Rectal smooth muscle tissue (tissue), 1 donor: ENCODE results near the gene PLPPR3.
"Not testable (repeated sequence)": the region's sequence is repeated elsewhere in the genome, so short reads cannot be mapped to it uniquely, and the experiment has no call there.

ENCODE experiments used
- H3K27ac ChIP-seq: one replicate; pipeline ENCODE4 v1.7.0; 2013; ENCODE audit warnings: low read depth, low read length, inconsistent platforms
- H3K27me3 ChIP-seq: one replicate; pipeline ENCODE4 v1.7.0; 2013; ENCODE audit warnings: low read length; ENCODE audit not compliant: control insufficient read depth, insufficient read depth
- H3K36me3 ChIP-seq: one replicate; pipeline ENCODE4 v1.7.0; 2013; ENCODE audit warnings: low read length; ENCODE audit not compliant: control insufficient read depth, insufficient read depth
- H3K4me1 ChIP-seq: one replicate; pipeline ENCODE4 v1.7.0; 2013; ENCODE audit warnings: low read length; ENCODE audit not compliant: control insufficient read depth, insufficient read depth
- H3K4me3 ChIP-seq: one replicate; pipeline ENCODE4 v1.7.0; 2013; ENCODE audit warnings: low read length
- H3K9ac ChIP-seq: one replicate; pipeline ENCODE4 v1.7.0; 2013; ENCODE audit warnings: low read length

Gene PLPPR3

GRCh38 chr19:861756-862580 lies 40.2 kb upstream of the PLPPR3 start:
- Histone ChIP-seq H3K27me3 (no peaks in the 10 kb centered on the region), H3K4me3 (no peak overlapping the region), H3K27ac (no peak overlapping the region), H3K36me3 (no peaks in the 10 kb centered on the region), H3K4me1 (peaks cover 3% of the 10 kb centered on the region), H3K9ac (no peak overlapping the region)

DNA sequence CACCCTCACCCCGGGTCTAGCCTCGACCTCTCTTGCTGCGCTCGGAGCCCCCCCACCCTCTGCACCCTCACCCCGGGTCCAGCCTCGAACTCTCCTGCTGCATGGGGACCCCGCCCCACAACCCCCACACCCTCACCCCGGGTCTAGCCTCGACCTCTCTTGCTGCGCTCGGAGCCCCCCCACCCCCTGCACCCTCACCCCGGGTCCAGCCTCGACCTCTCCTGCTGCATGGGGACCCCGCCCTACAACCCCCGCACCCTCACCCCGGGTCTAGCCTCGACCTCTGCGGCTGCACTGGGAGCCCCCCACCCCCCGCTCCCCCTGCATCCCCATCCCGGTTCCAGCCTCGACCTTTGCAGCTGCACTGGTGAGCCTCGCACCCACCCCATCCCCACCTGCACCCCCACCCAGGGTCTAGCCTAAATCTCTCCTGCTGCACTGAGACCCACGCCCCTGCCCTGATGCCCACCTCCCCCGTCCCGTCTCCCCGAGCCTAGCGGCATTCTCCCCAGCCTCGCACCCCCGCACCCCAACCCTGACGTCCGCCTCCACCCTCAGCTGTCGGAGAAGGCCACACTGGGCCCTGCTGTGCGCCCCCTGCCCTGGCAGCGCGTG lies 39.5 kb upstream of the PLPPR3 start:
- H3K4me1 ChIP-seq: peaks cover 3% of the 10 kb centered on the region
- no peak overlapping the region for H3K27ac ChIP-seq
- no peaks in the 10 kb centered on the region for H3K27me3 ChIP-seq
- no peaks in the 10 kb centered on the region for H3K36me3 ChIP-seq
- no peak overlapping the region for H3K4me3 ChIP-seq
- no peak overlapping the region for H3K9ac ChIP-seq

DNA sequence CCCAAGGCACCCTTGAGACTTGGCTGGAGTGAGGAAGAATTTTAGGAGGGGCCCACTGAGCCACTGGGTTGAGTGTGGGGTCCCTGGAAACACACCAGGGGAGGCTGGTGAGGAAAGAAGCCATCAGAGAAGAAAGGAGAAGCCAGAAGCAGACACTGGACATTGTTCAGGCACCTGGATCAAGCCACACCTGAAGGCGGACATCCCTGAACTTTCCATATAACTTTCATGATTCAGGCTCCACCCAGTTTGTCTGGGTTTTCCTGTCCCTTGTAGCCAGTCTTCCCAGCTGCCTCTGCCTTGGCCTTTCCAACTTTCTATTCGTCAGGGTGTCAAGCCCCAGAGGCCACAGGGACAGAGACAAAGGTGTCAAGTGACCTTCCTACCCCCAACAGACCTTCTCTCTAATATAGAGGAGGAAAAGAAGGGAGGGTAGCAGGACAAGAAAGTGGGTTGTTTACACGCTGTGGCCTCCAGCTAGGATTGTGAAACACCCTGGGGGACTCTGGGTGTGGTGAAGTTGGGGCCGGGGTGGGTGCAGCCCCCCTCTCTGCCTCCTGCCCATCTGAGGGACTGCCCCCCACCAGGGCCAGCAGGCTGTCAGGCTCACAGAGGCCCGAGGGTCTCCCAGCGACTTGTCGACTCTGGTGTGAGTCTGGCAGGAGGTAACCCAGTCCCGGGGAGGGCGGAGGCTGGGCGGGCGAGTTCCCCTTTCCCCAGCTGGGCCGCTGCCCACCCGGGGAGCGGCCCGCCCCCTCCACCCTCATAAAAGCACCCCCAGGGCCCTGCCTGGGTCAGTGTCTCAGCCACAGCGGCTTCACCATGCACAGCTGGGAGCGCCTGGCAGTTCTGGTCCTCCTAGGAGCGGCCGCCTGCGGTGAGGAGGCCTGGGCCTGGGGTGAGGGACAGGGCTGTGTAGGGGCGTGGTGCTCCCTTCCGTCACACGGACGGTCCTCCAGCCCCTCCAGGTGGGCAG lies 37.4 kb upstream of the PLPPR3 start, which contains the start of gene CFD:
TSS of gene CFD (plus strand) at position 797 of the 976 bp plus-strand sequence. CDS start at position 823, 26 bp downstream.
- H3K9ac ChIP-seq: no peak within 1 kb of the TSS
- peaks cover 3% of the 10 kb centered on the region for H3K4me1 ChIP-seq
- H3K4me3 ChIP-seq: peak within 1 kb of the TSS; percentile 54
- no peaks in the 10 kb centered on the region for H3K27me3 ChIP-seq
- H3K36me3 ChIP-seq: no peaks in the 10 kb centered on the region
- no peak within 1 kb of the TSS for H3K27ac ChIP-seq

GRCh38 chr19:858284-858683 lies 36.5 kb upstream of the PLPPR3 start:
- Histone ChIP-seq H3K4me1 (no peaks in the 10 kb centered on the region), H3K36me3 (no peaks in the 10 kb centered on the region), H3K27ac (no peak overlapping the region), H3K4me3 (no peak overlapping the region), H3K27me3 (no peaks in the 10 kb centered on the region), H3K9ac (no peak overlapping the region)

- Histone ChIP-seq H3K27ac (no peak overlapping the region), H3K4me3 (no peak overlapping the region), H3K4me1 (peaks cover 8% of the 10 kb centered on the region), H3K27me3 (peaks cover 4% of the 10 kb centered on the region), H3K9ac (no peak overlapping the region), H3K36me3 (no peaks in the 10 kb centered on the region)
These were observed 33.9 kb upstream of the PLPPR3 start for GRCh38 chr19:855566-856120.

GRCh38 chr19:855142-855541 lies 33.4 kb upstream of the PLPPR3 start:
- H3K36me3 ChIP-seq: no peaks in the 10 kb centered on the region
- no peak overlapping the region for H3K27ac ChIP-seq
- peaks cover 8% of the 10 kb centered on the region for H3K4me1 ChIP-seq
- no peak overlapping the region for H3K4me3 ChIP-seq
- no peak overlapping the region for H3K9ac ChIP-seq
- H3K27me3 ChIP-seq: peaks cover 4% of the 10 kb centered on the region

DNA sequence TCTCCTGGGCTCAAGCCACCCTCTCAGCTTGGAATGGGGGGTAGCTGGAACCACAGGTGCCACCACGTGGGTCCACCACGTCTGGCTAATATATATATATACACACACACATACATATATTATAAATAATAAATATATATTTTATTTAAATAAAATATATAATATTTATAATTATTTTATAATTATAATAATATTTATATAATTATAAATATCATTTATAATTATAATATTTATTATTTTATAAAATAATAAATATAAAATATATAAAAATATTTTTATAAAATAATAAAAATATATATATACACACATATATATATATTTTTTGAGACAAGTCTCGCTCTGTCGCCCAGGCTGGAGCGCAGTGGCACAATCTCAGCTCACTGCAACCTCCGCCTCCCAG lies 32.8 kb upstream of the PLPPR3 start:
- H3K4me3 ChIP-seq: no peak overlapping the region
- H3K27ac ChIP-seq: no peak overlapping the region
- H3K9ac ChIP-seq: no peak overlapping the region
- H3K4me1 ChIP-seq: peaks cover 8% of the 10 kb centered on the region
- no peaks in the 10 kb centered on the region for H3K36me3 ChIP-seq
- peaks cover 4% of the 10 kb centered on the region for H3K27me3 ChIP-seq

DNA sequence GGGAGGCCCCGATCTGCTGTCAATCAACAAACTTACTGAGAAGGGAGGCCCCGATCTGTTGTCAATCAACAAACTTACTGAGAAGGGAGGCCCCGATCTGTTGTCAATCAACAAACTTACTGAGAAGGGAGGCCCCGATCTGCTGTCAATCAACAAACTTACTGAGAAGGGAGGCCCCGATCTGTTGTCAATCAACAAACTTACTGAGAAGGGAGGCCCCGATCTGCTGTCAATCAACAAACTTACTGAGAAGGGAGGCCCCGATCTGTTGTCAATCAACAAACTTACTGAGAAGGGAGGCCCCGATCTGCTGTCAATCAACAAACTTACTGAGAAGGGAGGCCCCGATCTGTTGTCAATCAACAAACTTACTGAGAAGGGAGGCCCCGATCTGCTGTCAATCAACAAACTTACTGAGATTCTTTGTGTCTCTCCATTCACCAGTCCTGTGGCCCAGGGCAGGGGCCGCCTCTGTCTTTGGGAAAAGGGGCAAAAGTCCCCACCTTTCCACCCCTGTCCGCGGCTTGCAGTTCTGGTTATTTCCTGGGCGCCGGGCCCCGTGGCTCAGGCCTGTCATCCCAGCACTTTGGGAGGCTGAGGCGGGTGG lies 32.0 kb upstream of the PLPPR3 start:
- H3K9ac ChIP-seq, H3K4me1 ChIP-seq, H3K4me3 ChIP-seq, H3K27me3 ChIP-seq, H3K27ac ChIP-seq, H3K36me3 ChIP-seq: not testable (repeated sequence)

DNA sequence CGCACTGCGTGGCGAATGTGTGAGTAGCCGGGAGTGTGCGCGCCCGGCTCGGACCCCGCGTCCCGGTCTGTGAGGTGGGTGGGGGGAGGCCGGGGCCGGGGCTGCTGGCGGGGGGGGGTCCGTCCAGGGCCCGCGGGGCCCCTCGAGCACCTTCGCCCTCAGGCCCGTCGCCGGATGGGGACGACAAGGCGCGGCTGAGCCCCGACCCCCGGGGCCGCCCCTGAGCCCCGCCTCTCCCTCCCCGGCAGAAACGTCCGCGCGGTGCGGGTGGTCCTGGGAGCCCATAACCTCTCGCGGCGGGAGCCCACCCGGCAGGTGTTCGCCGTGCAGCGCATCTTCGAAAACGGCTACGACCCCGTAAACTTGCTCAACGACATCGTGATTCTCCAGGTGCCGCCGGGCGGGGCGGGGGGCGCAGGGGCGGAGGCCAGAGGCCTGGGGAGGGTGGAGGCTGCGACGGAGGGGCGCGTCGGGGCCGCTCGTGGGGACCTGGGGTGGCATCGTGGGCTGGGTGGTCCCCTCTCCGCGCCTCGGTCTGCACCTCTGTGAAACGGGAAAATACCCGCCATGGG lies 31.3 kb upstream of the PLPPR3 start:
- no peak overlapping the region for H3K4me3 ChIP-seq
- peaks cover 8% of the 10 kb centered on the region for H3K4me1 ChIP-seq
- H3K27me3 ChIP-seq: peaks cover 4% of the 10 kb centered on the region
- no peak overlapping the region for H3K27ac ChIP-seq
- no peak overlapping the region for H3K9ac ChIP-seq
- no peaks in the 10 kb centered on the region for H3K36me3 ChIP-seq

- Histone ChIP-seq H3K9ac (no peak within 1 kb of the TSS), H3K27me3 (peaks cover 4% of the 10 kb centered on the region), H3K4me1 (peaks cover 8% of the 10 kb centered on the region), H3K36me3 (no peaks in the 10 kb centered on the region), H3K4me3 (no peak within 1 kb of the TSS), H3K27ac (peak within 1 kb of the TSS; percentile 80)
These were observed 30.6 kb upstream of the PLPPR3 start, which contains the start of gene ELANE for GRCh38 chr19:852136-853013. Gene ELANE (plus strand): TSS chr19:852303. CDS start chr19:852329, 26 bp downstream.

- peak overlapping the region; percentile 19 for H3K4me3 ChIP-seq
- peaks cover 8% of the 10 kb centered on the region for H3K4me1 ChIP-seq
- H3K27ac ChIP-seq: peak overlapping the region; percentile 80
- peaks cover 5% of the 10 kb centered on the region for H3K27me3 ChIP-seq
- no peaks in the 10 kb centered on the region for H3K36me3 ChIP-seq
- no peak overlapping the region for H3K9ac ChIP-seq
These were observed 29.2 kb upstream of the PLPPR3 start for GRCh38 chr19:850979-851335.
